NK-92 (cell line): ENCODE results near the gene RHCG.

Experiments
- DNase-seq: peaks from one replicate; lab custom pipeline; 2025; ENCODE audit not compliant: unreplicated experiment; lab: John Stamatoyannopoulos, UW

The RHCG gene

DNA sequence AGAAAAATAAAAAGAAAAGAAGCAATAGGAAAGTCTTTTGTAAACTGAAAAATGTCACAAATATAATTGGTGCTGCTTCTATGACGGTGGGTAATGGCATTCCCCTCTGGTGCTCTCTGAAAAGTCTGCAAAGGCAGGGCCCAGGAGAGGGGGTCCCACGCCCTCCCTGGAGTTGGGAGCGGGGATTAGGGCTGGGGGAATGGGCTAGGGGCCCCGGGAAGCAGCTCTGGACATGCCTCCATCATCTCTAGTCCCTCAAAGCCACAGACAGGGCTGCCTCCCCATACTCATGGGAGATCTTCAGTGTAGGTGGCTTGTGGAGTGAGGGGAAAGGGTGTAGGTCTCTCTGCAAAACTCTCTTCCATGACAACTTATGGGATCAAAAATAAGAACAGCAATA is 7.8 kb upstream of the RHCG start:
- DNase-seq: no peak

DNA sequence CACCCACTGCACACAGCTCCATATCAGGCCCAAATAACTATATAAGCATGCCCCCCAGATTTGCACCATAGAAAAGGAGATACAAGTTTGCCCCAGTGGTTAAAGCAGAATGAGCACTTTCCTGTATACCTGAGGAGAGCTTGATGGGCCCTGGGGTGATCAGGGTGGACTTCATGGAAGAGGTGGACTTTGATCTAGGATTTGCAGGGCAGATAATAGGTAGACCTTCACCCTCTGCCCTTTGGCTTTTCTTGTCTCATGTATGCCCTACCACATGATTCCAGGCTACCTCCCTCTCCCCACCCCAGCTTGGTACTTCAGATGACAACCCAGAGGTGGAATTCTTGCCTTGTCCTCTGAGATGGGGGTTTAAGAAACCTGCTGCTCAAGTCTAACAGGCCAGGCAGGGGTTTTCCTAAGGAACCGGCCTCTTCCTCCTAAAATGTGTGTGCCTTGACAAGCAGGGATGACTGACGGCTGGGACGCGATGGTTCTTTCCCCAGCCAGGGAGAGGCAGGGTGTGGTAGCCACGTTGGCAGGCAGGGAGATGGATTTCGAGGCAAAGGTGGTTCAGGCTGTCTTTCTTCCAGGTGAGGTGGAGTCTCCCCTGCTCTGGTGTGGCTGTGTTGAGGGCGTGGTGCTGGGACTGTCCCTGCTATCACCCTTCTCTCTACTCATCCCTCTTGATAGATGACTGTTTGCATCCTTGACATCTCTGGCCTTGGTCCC is 6.6 kb upstream of the RHCG start:
- no peak for DNase-seq

DNA sequence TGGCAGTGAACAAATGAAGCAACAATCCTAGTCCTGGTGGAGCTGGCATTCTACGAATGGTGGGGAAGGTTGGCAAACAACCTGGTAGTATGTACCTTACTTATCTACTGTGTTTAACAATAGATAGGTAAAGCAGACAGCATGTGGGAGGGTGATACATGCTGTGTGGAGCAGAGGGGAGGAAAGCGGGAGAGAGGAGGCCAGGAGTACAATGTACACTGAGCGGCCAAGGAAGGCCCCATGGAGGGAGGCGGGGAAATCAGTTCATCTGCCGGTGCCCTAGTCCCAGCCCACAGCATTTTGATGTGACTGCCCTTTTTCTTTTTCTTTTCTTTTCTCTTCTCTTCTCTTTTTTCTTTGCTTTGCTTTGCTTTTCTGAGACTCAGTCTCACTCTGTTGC is 5.3 kb upstream of the RHCG start:
- no peak for DNase-seq

DNA sequence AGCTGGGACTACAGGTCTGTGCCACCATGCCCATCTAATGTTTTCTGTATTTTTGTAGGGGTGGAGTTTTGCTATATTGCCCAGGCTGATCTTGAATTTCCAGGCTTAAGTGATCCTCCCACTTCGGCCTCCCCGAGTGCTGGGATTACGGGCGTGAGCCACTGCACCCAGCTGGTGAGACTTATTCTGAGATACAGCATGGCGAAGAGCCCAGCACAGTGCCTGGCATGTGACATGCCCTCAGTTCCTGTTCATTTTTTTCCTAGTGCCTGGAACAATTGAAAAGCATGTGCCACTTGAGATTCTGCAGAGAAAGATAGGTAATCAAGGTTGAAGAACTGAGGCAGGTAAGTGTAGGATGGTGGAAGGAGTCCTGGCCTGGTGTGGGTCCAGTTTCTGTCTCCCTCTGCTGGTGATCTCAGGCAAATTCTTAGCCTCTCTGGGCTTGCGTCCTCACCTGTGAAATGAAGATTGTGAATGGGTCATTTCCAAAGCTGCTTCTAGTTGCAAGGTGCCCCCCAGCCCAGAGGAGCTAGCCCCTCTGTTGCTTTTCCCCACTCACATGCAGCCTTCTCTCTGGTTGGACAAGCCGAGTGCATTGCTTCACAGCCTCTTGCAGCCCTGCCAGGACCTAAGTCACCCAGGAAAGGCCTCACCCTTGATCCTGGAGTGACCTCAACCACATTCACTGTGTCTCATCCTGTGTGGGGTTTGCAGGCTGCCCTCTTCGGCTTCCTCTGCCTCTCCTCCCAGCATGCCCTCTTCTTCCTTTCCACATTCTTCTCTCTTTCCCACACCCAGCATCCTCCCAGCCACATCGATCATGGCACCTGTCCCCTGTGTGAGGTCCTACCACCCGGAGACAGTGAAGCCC is 4.3 kb upstream of the RHCG start:
- no peak for DNase-seq

DNA sequence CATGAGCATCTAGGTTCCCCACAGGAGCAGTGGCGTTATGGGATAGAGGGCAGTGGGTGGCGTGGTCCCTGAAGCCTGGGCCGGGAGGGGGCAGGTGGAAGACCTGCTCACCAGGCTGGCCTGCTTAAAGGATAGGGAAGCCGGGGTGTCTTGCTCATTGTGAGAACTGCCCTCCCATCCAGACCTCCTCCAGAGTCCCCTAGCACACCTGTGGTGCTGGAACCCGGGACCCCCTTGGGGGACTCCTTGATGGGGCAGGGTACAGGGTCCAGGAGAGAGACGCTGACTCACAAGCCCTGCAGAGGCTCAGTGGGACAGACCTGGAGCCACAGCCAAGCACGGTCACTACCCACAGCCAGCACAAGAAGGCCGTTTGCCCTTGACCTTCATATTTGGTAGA is 2.8 kb upstream of the RHCG start:
- DNase-seq: no peak

DNA sequence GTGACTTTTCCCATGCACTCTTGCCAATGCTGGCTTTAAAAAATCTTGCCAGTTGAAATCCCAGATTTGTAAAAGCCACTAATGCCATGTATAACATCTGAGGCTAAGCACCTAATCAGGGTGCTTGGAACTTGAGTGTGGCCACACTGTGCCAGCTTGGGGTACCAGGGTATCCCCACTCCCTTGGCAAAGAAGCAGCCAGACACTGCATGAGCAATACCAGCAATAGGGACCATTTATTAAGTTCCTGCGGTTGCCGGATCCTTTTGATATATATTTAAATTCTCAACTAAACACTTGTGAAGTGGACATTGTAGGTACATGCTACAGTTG is 2.2 kb upstream of the RHCG start:
- DNase-seq: no peak

DNA sequence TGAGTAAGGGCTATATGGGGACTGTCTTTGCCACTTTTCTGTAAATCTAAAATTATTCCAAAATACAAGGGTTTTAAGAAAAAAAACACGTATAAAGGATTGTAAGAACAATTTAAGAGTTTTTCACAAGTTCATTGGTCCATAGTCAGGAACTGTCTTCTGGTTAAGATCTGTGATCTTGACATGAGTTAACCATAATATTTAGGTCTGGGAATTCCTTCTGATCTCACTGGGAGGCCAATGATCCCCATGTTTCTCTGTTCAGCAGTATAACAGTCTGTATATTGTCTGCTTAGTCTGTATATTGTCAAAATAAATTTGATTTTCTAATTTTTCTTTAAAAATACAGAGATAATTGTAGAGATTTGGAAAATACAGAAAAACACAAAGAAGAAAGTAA is 848 bp upstream of the RHCG start:
- DNase-seq: no peak

DNA sequence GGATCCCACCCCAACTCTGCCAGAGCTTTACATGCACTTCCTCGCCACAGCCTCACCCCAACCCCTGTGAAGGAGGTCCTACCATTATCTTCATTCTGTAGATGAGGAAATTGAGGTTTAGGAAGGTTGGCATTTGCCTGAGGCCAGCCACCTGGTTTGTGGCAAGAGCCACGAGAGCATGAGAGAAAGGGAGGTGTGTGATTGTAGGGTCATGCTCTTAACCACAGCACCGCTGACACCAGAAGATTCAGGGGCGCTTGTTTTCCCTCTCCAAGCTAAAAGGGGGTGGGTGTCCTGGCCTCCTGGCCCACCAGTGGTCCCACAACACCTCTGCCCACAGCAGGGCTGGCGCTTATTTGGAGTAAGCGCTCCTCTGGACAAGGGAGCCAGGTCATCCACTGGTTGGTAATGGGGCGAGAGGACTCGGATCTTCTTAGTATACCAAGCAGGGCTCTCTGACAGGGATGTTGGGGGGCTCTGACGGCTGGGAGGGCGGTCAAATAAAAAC is 691 bp downstream of the RHCG start:
- DNase-seq: no peak

DNA sequence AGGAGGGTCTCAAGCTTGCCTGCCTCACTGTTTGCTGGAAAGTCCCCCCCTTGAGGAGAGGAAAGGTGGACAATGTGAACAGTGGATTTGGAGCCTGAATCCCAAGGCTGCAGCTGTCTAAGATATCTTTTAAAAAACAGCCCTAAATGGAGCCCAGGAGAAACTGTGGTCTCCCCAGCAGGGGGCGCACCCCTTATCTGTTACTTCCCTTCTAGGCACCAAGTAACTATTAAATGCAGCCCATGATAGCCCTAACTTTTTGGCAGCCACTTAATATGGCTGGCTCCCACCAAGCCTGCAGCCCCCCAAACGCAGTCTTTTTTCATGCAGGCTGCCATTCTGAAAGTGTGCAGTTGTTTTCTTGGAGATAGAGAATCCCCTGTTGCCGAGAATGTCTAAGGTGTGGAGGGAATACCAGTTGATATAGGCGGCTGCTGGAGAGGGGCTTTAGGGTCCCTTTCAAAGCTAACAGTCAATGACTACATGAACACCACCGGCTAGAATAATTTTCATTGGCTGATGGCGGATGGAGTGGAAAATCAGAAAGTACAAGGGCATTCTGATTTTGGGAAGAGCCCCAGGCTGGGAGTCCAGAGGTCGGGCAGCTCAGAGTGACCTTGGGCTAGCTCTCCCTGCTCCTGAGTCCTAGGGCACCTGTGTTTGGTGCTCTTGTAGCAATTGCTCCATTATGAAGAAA is 1.3 kb downstream of the RHCG start:
- no peak for DNase-seq

DNA sequence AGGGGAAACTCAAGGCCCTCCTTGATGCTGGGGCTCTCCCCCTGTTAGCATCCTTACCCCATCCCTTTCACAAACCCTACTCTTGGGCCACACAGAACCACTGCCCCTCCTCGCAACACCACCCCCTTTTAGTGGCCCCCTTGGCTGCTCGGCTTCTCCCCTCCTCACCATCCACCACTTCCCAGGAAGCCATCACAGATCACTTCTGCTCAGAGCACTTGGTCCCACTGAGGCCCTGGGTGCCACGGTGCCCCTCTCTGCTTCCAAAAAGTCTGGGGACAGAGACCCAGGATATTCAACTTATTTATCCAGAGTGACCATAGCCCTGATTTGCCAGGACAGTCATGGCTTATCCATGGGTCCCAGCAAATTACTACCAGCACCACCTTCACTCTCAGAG is 2.4 kb downstream of the RHCG start:
- no peak for DNase-seq

DNA sequence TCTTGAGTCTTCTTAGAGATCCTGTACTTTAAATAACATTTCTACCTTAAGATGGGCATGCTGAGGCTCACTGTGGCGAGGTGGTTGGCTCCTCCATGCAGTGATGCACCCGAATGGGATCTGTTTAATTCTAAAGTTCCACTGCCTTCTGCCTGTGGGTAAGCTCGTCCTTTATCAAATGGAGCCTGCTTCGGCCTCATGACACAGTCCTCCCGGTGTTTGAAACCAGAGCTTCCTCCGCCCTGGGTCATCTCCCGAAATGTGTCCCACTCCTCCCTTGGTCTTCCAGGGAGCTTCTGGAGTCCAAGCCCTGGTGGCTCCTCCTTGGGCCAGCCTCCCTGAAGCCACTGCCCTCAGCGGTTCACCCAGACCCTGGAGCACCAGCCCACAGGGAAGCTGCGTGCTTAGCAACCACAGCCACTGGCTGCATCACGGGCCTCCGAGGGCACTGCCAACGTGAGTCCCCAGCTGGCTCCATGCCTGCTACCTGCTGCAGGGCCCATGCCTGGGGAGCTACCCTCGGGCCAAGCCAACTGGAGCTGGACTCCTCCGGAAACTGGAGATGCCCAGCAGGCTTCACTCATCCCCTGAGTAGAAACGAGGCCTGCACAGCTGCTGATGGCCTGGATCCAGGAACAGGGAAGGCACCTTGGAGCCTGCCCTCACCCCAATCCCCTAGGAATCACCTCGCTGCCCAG is 3.3 kb downstream of the RHCG start:
- no peak for DNase-seq

DNA sequence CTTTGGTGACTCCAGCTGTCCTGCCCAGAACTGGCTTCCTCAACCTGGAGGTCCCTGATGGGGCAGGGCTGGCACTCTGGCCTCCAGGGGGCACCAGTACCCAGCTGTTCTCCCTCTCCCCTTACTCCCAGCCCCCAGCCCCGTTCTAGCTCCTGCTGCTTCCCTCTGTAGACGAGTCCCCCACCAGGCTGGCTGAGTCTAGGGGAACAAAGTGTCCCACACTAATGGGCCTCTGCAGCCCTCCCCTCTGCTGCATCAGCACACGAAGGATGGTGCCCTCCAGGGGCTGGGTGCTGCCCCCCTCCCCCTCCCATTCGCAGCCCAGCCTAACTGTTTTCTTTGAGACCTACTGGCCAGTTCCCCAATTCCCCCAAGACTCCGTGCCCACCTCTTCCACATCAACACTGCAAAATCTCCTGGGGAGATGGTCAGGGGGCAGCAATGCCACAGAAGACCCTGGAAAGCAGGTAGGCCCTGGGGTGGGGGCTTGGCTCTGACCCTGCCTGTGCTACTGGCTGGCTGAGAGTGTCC is 4.2 kb downstream of the RHCG start:
- DNase-seq: no peak

DNA sequence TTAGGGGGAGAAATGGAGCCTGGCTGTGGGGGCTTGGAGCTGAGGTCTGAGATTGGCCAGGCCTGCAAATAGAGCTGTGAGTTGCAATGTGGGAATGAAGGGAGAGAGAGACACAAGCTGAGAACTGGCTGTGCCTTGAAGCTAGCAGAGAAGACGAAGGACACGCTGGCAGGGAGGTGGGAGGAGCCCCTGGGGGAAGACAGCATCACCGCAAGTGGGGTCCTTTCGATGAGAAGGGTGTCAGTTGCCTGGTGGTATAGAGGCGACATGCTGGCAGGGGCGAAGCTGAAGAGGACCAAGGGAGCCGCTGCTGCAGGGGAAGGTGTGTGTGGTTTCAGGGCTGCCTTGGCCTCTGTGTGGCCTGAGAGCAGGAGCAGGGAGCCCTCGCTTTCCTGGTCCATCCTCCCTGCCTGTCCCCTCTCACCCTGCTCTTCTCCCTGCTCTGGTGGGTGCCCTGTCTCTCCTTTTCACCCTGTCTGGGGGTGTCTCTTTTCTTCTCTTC is 5.5 kb downstream of the RHCG start:
- no peak for DNase-seq

DNA sequence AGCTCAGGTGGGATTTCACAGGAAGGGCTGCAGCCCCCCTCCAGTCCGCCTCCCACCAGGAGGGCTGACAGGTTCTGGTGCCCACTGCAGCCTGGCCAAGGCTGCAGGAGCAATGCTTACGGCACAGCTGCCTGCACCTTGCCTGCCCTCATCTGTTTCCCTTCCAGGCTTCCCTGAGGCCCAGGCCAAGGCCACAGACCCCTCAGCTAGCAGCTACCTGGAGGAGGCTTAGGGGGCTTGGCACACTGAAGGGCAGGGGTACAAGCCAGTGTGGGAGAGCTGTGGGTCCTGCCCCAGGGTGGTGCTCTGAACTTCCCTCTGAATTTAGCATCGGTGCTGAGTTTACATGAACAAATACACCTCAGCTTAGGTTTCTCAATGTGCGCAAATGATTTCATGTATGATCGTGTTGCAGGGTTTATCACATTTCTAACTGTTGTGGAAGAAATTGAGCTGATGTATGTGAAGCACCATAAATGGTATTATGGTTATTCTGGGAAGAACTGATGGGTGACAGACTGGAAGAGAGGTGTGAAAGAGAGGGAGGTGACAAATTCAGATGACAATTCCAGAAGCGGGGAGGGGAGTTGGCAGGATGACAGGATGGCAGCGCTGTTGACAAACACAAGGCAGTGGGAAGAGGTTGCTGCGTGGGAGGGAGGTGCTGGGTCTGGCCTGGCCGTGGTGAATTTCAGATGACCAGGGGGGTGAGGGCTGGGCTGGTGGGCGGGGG is 6.1 kb downstream of the RHCG start:
- DNase-seq: no peak

DNA sequence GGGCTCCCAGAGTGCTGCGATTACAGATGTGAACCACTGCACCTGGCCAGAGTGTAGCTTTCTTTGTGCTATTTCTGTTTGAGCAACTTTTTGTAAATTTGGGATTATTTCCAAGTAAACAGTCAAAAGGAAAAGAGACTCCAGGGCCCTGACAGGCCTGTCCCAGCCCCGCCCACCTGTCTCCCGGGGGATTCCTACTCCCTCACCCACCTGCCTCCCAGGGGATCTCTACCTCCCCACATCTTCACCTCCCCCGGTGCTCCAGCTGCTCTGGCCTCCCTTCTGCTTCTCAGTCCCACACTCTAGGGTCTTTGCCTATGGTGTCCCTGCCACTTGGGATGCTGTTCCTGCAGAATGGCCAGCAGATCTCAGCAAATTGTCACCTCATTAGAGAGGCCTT is 7.0 kb downstream of the RHCG start:
- DNase-seq: no peak

DNA sequence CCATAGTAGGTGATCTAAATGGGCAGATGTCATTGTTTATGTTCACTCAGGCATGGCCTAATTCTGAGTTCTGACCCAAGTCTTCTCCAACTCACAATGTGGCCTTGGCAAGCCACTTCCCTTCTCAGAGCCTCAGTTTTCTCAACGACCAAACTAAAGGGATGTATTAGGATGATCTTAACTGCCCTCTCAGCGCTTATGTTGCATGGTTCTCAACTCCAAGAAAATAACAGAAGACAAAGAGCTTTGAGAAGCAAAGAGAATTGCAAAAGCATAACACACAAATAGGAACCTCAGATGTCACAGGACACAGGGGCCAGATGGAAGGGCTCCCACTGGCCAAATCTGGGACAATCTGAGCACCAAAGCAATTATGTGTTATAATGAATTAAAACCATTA is 8.6 kb downstream of the RHCG start:
- DNase-seq: no peak

DNA sequence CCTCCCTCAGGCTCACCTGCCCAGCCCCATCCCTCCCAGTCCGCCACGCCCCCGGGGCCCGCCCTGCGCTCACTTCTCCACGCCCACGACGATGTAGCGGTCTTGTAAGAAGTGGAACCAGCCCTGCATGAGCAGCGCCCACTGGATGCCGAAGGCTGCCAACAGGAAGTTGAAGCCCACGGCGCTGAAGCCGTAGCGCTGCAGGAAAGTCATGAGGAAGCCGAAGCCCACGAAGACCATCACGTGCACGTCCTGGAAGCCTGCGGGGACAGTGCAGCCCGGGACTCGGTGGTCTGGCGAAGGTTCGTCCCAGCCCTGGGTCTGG is 9.7 kb downstream of the RHCG start:
- no peak for DNase-seq

DNA sequence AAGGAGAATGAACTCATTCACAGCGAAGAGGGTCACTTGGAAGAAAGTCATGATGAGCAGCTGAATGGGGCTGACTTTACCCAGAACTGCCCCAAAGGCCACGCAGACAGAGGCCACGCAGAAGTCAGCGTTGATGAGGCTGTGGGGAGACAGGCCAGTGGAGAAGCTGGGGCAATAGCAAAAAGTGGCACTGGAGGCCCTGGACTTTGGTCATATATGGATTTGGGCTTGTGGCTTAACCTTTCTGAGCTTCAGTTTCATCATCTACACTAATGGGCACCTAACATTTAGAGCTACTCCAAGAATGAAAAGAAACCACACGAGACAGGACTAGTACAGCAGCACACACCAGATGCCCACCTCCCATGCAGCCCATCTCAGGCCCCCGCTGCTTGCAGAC is 13.3 kb downstream of the RHCG start:
- DNase-seq: no peak

DNA sequence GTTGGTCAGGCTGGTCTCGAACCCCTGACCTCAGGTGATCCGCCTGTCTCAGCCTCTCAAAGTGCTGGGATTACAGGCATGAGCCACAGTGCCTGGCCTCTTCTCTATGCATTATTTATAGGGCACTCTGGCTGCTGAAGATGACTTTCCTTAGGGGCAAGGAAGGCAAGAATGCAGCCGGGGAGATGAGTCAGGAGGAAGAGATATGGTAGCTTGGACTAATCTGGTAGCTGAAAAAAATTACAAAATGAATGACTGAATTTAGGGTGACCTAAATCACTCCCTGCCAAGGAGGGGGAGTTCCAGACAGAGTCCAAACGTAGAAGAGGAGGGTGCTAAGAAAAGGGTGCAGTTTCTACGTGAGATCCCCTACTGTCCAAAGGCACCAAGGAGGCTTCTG is 14.2 kb downstream of the RHCG start:
- no peak for DNase-seq

DNA sequence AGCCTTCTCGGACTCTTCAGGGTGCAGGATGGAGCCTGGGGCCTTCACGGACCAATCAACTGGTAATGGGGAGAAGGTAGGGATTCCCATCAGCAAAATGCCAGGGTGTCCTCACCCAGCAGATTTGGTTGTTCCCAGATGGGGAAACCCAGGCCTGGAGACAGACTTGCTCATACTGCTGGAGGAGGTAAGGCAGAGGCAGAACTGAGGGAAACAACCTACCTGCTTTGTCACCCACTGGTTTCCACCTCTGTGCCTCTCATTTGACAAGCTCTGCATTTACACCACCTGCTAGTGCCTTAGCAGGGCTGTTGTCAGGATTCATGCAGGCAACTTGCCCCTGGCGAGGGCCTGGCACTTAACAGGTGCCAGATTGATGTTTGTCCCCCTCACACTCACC is 15.9 kb downstream of the RHCG start:
- no peak for DNase-seq
